Adrenal gland (tissue), 5 donors: Measurements from ENCODE around the gene EHBP1.

Experiments
- POLR2A ChIP-seq, 2 donors: fragments of 450-650 bp; IDR thresholded peaks; one replicate each; pipeline ENCODE4 v1.6.1; 2017; ENCODE audit warnings: antibody characterized with exemption in 2 of 2, mild to moderate bottlenecking in 2 of 2, moderate library complexity in 1 of 2
- TF ChIP-seq, protein P1 (sequence below), 6 experiments: fragments of 450-650 bp in 4 of 6; fragments of 200-600 bp in 2 of 6; sonication (generic) in 1 of 6; IDR thresholded peaks; 1 replicate in 5 of 6; 2 replicates in 1 of 6; pipeline versions ENCODE4 v1.5.1 to v1.8.0; 2016 to 2021; ENCODE audit warnings: antibody characterized with exemption in 6 of 6, mild to moderate bottlenecking in 2 of 6, moderate library complexity in 1 of 6
- donor health status: DM: no; HTN: no; CAD: no.

DNA sequence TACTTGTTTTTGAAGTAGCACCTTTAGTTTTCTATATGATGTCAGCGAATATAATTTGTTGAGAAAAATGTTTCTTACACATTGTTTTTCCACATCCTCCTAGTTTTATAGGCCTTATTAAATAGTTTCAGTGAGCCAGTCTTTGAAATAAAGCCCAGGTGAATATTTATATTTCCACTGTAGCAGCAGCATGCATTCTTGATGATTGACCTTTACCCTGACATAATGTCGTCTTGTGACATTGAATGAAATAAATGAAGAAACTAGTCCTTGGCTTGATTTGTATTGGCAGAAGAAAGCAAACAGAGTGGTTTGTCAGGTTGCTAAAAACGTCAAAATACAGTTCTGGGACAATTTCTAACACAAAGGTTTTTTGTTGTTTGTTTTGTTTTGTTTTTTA, 84.4 kb downstream of the EHBP1 start:
- TF ChIP-seq, protein P1, sequence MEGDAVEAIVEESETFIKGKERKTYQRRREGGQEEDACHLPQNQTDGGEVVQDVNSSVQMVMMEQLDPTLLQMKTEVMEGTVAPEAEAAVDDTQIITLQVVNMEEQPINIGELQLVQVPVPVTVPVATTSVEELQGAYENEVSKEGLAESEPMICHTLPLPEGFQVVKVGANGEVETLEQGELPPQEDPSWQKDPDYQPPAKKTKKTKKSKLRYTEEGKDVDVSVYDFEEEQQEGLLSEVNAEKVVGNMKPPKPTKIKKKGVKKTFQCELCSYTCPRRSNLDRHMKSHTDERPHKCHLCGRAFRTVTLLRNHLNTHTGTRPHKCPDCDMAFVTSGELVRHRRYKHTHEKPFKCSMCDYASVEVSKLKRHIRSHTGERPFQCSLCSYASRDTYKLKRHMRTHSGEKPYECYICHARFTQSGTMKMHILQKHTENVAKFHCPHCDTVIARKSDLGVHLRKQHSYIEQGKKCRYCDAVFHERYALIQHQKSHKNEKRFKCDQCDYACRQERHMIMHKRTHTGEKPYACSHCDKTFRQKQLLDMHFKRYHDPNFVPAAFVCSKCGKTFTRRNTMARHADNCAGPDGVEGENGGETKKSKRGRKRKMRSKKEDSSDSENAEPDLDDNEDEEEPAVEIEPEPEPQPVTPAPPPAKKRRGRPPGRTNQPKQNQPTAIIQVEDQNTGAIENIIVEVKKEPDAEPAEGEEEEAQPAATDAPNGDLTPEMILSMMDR (IDR thresholded peaks at IDR 0.05): no peak
- no peak for TF ChIP-seq POLR2A (IDR thresholded peaks at IDR 0.05)
